Measurements from ENCODE around the gene GP9.

GP9 gene

GRCh38 chr3:129060276-129061022 lies at the start of gene GP9:
Gene GP9 (plus strand): TSS chr3:129060779. CDS start chr3:129061740, 961 bp downstream.
- no peak for DNase-seq (ENCODE audit: low read depth)
- TF ChIP-seq, protein P1, sequence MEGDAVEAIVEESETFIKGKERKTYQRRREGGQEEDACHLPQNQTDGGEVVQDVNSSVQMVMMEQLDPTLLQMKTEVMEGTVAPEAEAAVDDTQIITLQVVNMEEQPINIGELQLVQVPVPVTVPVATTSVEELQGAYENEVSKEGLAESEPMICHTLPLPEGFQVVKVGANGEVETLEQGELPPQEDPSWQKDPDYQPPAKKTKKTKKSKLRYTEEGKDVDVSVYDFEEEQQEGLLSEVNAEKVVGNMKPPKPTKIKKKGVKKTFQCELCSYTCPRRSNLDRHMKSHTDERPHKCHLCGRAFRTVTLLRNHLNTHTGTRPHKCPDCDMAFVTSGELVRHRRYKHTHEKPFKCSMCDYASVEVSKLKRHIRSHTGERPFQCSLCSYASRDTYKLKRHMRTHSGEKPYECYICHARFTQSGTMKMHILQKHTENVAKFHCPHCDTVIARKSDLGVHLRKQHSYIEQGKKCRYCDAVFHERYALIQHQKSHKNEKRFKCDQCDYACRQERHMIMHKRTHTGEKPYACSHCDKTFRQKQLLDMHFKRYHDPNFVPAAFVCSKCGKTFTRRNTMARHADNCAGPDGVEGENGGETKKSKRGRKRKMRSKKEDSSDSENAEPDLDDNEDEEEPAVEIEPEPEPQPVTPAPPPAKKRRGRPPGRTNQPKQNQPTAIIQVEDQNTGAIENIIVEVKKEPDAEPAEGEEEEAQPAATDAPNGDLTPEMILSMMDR (IDR thresholded peaks at IDR 0.05; ENCODE audit: insufficient read depth, low read depth, low read length, missing control alignments) = no peak

GRCh38 chr3:129013491-129013891 lies 47.1 kb upstream of the GP9 start:
- H3K4me3 ChIP-seq (ENCODE audit: low read length) = no peak overlapping the region
- no peak for DNase-seq (ENCODE audit: low read depth)
- TF ChIP-seq, protein P1 (IDR thresholded peaks at IDR 0.05; ENCODE audit: insufficient read depth, low read depth, low read length, missing control alignments) = no peak

More at GRCh38 chr3:129060276-129061022, at the start of gene GP9:
- H3K4me3 ChIP-seq (ENCODE audit: low read length) = no peak within 1 kb of the TSS

- DNase-seq (ENCODE audit: low read depth) = no peak
- TF ChIP-seq, protein P1 (IDR thresholded peaks at IDR 0.05; ENCODE audit: insufficient read depth, low read depth, low read length, missing control alignments) = no peak
- no peak overlapping the region for H3K4me3 ChIP-seq (ENCODE audit: low read length)
Observed at GRCh38 chr3:129014148-129014547, 46.4 kb upstream of the GP9 start.

DNA sequence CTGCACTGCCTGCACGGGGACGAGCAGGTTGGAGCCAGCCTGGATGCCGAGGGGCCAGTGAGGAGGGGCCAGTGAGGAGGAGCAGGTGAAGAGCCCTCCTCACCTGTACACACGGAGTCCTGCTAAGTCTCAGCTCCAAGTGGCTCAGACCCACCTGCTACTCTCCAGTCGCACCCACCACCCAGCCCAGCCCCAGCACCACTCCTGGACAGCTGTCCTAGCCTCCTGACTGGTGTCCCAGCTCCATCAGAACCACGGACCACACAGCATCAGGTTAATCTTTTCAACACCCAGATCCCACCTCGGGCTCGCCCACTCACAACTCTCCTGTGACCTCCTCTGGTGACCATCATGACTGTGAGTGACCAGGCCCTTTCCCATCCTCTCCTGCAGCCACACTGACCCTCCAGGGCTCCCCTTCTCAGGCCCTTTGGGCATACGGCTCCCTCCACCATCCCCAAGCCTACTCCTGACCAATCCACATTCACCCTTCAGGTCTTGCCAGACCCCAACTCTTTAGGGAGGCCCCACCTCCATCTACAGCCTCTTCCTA lies 45.7 kb upstream of the GP9 start:
- DNase-seq (ENCODE audit: low read depth) = no peak
- TF ChIP-seq, protein P1 (IDR thresholded peaks at IDR 0.05; ENCODE audit: insufficient read depth, low read depth, low read length, missing control alignments) = no peak
- H3K4me3 ChIP-seq (ENCODE audit: low read length) = no peak overlapping the region

DNA sequence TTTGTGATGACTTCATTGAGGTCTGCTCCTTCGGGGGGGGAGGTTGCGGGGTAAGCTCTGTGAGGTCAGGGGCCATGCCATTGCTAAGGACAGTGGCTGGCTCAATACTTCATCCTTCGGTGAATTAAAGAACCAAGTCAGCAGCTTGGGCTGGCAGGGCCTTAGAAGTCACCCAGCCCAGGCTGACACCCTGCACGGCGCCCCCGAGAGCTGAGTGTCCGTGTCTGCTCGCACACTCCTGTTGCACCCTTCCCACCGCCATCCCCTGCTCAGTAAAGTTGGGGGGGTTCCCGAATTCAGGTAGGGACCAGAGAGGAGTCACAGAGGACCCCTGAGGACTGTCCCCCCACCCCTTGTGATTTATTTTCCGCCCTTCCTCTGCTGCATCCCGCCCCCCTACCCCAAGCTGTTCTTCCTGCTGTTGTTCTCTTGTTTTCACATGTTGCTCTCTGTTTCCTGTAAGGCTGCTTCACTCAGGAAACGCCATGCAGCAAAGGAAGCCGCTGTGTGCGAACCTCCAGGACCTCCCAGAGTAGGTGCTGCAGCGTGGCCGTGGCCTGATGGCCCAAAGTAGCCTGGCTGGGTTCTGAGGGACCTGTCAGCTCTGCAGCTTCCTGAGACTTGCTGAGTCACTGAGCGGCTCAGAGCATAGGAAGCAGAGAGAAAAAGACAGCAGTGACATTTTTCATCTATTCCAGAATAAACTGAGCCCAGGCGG lies 45.0 kb upstream of the GP9 start:
- no peak for DNase-seq (ENCODE audit: low read depth)
- H3K4me3 ChIP-seq (ENCODE audit: low read length) = no peak overlapping the region
- TF ChIP-seq, protein P1 (IDR thresholded peaks at IDR 0.05; ENCODE audit: insufficient read depth, low read depth, low read length, missing control alignments) = no peak

DNA sequence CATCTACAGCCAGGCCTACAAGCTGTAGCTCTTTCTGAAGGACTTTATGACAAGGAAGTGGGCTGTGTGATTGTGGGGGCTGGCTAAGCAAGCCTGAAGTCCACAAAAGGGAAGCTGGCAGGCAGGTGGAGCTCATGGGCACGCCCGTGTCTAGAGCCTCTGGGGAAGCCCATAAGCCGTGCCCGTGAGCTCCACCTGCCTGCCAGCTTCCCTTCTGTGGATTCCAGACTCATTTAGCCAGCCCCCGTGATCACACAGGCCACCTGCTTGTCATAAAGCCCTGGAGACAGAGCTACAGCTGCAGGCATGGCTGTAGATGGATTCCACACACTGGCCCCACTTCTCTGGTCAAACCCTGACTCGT lies 44.2 kb upstream of the GP9 start:
- TF ChIP-seq, protein P1 (IDR thresholded peaks at IDR 0.05; ENCODE audit: insufficient read depth, low read depth, low read length, missing control alignments) = peak; percentile 21
- H3K4me3 ChIP-seq (ENCODE audit: low read length) = no peak overlapping the region
- peak; percentile 50 for DNase-seq (ENCODE audit: low read depth)
